ENCODE results near the gene LRRC59.
"Not testable (repeated sequence)": the region's sequence is repeated elsewhere in the genome, so short reads cannot be mapped to it uniquely, and the experiment has no call there.

LRRC59 gene

DNA sequence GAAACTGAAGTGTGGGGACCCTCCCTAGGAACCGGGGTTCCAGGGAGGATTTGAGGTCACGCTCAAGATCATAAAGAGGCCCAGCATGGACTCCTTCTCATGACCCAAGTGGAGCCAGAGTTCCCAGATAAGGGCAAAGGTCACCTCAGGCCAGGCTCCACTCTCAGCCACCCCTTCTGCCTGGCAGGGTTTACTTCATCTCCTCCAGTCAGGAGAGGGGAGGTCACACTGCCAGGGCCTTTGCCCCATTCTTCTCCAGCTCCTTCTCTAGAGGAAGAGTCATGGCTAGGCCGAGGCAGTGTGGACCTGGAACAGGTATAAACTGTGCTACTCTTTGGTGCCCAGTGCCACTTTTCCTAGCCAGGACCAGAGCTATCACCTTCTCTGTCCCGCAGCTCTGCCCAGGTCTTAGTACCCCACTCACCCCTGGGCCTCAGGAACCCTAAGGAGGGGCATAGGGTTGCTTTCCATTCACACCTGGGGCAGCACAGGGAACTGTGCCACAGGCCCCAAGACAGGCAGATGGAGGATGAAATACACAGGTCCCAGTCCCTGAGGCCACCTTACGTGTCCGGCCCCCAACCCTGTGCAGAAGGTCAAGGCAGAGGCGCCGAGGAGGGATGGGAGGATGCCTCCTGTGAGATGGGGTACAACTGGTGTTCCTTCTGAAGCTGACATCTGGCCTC lies 27.8 kb upstream of the LRRC59 start:
- no peak for DNase-seq (ENCODE audit: low read depth)

DNA sequence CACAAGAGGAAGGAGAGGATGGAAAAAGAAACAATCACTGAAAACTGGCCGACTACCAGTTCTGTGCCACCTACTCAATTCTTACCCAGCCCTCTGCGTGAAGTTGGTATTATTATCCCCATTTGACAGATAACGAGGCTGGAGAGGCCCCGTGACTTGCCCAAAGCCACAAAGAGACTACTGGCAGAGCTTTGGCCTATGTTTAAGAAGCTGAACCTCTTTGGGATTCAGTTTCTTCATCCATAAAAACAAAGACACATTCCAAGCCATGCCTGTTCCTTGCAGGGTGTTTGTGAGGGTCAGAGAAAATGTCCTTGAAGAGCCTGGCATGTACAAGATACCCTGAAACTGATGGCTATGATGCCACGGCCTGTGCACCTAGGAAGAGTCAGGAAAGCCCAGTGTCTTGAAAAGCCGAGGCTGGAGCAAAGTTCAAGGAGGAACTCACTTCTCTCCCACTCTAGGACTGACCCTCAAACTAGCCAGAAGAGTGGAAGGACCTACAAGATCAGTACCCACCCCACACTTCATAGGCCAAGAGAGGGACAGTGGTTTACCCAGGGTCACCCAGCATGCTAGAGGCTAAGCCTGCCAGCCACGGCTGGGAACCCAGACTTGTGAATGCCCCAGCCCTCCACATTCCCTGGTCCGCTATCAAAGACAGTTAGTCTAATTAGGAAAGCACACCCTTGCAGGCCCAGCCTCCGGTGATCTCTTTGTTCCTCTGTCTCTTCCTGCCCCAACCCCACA lies 27.1 kb upstream of the LRRC59 start:
- DNase-seq (ENCODE audit: low read depth), result no peak

DNA sequence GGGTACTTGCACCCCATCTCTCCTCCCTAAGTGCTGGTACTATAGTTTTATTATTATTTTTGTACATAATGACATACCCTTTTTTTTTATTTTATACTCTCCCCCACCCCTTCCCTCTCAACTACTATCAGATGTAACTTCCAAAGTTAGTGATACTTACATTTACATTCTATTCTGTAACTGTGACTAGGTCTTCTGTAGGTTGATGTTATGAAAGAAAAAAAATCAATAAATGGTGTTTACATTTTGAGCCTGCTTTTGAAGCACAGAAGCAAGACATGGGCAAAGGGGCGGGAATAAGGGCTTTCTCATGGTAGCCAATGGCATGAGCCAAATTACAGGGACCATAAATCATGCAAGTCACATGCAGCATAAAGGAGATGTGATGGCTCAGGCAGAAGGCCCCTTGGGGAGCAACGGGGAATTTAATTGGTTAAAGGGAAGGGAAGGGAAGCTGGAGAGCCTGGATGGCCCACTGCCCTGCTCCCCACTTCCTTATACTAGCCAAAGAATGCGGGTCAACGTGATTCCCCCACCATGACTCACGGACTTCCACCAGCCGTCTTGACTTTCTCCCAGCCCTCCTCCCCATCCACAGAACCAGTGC lies 26.3 kb upstream of the LRRC59 start:
- no peak for DNase-seq (ENCODE audit: low read depth)

- DNase-seq (ENCODE audit: low read depth), result no peak
Measured at GRCh38 chr17:50422738-50423137, 25.4 kb upstream of the LRRC59 start.

- DNase-seq (ENCODE audit: low read depth), result no peak
Measured at GRCh38 chr17:50421308-50422051, 24.2 kb upstream of the LRRC59 start.

DNA sequence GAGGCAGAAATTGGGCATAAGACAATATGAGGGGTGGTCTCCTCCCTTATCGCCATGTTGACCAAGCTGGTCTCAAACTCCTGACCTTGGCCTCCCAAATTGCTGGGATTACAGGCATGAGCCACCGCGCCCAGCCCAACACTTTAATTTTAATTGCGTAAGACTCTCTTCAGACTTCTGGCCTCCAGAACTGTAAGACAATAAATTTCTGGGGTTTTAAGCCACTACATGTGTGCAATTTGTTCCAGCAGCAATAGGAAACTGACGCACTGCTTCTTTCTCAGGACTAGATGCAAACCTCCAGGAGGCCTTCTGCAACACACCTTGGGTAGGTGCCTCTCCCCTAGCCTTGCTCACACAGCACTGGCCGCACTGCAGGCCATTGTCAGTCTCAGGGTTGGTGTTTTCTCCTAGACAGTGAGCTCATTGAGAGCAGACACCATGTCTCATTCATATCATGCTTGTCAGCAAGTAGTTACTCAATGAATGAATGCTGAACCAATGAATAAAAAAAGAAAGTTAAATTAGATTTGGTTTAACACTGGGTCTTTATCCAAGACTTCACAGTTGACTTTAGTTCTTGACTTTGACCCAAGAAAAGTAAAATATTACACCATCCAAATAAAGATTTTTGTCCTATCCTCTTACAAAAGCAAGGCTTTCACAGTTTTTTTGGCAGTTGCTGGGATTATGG lies 23.2 kb upstream of the LRRC59 start:
- DNase-seq (ENCODE audit: low read depth), result no peak

- not testable (repeated sequence) for DNase-seq (ENCODE audit: low read depth)
Measured at GRCh38 chr17:50419577-50419976, 22.3 kb upstream of the LRRC59 start.

- DNase-seq (ENCODE audit: low read depth), result no peak
Measured at GRCh38 chr17:50414808-50415207, 17.5 kb upstream of the LRRC59 start.

DNA sequence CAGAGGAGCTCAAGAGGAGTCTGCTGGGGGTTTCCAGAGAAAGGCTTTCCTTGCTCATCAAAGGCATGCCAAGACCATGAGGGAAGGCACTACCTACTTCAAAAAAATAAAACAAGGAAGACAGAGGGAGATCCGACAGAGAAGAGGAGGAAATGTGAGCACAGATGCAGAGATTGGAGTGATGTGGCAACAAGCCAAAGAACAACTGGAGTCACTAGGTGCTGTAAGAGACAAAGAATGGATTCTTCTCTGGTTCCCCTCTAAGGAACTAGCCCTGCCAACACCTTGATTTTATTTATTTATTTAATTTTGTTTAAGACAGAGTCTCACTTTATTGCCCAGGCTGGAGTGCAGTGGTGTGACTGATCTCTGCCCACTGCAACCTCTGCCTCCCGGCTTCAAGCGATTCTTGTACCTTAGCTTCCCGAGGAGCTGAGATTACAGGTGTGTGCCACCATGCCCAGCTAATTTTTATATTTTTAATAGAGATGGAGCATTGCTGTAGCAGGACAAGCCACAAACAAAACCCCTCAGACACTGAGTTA lies 14.9 kb upstream of the LRRC59 start:
- no peak for DNase-seq (ENCODE audit: low read depth)

DNA sequence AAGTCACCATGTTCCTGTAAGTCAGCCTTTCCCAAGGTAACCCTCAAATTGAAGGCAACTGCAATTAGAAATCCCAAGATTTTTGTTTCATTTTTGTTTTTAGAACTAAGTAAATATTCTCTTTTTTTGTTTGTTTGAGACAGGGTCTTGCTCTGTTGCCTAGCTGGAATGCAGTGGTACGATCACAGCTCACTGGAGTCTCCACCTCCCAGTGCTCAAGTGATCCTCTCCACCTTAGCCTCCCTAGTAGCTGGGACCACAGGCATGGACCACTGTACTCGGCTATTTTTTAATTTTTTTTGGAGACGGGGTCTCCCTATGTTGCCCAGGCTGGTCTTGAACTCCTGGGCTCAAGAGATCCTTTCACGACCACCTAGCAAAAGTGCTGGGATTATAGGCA lies 10.6 kb upstream of the LRRC59 start:
- DNase-seq (ENCODE audit: low read depth), result no peak

DNA sequence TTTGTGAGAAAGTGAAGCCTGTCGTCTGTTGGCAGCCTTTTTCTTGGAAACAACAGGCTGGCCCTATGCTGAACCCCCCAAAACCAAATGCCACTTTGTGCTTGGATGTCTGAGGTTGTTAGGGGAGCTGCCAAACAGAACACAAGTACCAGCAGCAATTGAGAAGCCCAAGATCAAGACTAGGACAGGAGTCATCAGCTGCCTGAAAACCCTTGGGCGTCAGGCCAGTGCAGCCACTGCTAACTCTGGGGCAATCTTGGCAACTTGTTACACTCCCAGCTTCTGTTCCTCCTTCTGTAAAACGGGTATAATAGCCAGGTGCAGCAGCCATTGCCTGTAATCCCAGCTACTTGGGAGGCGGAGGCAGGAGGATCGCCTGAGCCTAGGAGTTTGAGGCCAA lies 9.3 kb upstream of the LRRC59 start:
- no peak for DNase-seq (ENCODE audit: low read depth)

GRCh38 chr17:50405351-50405750 lies 8.0 kb upstream of the LRRC59 start:
- DNase-seq (ENCODE audit: low read depth), result not testable (repeated sequence)

DNA sequence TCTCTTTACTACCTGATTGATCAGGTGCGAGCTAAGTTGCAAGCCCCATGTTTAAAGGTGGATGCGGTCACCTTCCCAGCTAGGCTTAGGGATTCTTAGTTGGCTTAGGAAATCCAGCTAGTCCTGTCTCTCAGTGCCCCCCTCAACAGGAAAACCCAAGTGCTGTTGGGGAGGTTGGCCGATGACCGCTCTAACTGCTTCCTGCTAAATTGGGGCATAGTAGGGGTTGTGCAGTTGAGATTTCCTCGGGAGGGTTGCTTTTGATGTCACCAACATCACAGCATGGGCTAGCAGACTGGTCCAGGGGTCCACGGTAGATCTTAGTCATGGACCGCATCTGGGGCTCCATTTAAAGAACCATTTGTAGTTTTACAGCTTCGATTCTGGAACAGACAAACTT lies 2.3 kb upstream of the LRRC59 start:
- DNase-seq (ENCODE audit: low read depth), result not testable (repeated sequence)

- DNase-seq (ENCODE audit: low read depth), result not testable (repeated sequence)
Measured at GRCh38 chr17:50398672-50399071, 1.3 kb upstream of the LRRC59 start.

GRCh38 chr17:50397919-50398285 lies 579 bp upstream of the LRRC59 start:
- no peak for DNase-seq (ENCODE audit: low read depth)

GRCh38 chr17:50396261-50397110 lies 837 bp downstream of the LRRC59 start:
- DNase-seq (ENCODE audit: low read depth), result no peak

GRCh38 chr17:50394711-50395110 lies 2.6 kb downstream of the LRRC59 start:
- no peak for DNase-seq (ENCODE audit: low read depth)

- DNase-seq (ENCODE audit: low read depth), result no peak
Measured at GRCh38 chr17:50393700-50394099, 3.6 kb downstream of the LRRC59 start.

GRCh38 chr17:50392621-50393020 lies 4.7 kb downstream of the LRRC59 start:
- DNase-seq (ENCODE audit: low read depth), result no peak

DNA sequence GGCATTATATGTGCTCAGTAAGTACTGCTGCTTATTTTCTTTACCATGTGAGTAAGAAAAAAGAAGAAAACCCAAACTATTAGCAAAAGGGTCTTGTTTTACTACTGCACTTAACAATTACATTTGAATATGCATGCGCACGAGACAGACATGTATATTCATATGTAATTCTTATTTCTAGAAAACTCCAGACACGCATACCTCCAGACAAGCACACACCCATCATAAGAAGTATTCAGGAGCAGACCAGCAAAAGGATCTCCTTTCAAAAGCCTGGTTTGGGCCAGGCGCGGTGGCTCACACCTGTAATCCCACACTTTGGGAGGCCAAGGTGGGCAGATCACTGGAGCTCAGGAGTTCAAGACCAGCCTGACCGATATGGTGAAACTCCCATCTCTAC lies 7.8 kb downstream of the LRRC59 start:
- no peak for DNase-seq (ENCODE audit: low read depth)

- no peak for DNase-seq (ENCODE audit: low read depth)
Measured at GRCh38 chr17:50388728-50389127, 8.6 kb downstream of the LRRC59 start.
